Ecto neural progenitor cell (in vitro differentiated cells): Measurements from ENCODE around the gene CD63.

Experiments used
- DNase-seq: peaks from one replicate; pipeline ENCODE4 v3.0.0-alpha.2; 2018; ENCODE audit warnings: low spot score

The CD63 gene

GRCh38 chr12:55720894-55721444, 7.8 kb downstream of the CD63 start:
- DNase-seq, result peak; percentile 65

GRCh38 chr12:55720071-55720564, 8.7 kb downstream of the CD63 start, which contains the start of gene RDH5:
Gene RDH5 (plus strand): TSS chr12:55720393. CDS start chr12:55721185, 792 bp downstream.
- no peak for DNase-seq

DNA sequence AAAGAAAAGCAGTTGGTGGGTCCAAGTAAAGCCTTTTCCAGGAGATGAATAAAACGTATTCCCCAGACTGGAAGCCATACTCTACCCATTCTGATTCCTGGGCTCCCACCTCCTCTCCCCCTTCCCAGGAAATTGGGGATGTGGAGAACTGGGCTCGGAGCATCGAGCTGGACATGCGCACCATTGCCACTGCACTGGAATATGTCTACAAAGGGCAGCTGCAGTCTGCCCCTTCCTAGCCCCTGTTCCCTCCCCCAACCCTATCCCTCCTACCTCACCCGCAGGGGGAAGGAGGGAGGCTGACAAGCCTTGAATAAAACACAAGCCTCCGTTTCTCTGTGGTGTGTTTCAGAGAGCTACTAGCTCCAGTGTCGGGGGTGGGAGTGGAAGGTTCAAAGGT, 9.4 kb downstream of the CD63 start:
- DNase-seq, result no peak

DNA sequence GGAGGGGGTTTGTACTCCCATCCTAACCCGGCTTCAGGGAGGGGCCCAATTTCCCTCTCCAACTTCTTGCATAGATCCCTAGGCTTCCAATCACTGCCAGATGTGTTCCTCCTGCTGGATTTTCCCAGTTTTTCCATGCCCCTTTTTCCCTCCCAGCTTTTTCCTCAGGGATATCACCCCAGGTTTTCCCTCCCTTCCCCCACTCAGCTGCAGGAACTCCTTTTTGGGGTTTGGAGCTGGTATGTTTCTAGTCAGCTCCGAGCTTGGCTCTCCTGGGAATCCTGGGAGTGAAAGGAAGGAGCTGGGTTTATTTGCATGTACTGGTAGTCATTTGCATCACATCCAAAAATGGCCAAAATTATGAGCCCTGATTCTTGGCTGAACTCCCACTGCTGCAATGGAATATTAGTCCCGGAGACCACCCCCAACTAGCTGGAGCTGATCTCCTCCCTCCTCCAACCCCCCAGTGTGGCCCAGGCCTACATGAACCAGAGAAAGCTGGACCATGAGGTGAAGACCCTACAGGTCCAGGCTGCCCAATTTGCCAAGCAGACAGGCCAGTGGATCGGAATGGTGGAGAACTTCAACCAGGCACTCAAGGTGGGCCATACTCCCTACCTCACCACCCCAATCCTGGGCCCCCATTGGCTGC, 10.1 kb downstream of the CD63 start:
- DNase-seq, result no peak

- DNase-seq, result peak; percentile 69
These were observed 10.8 kb downstream of the CD63 start for GRCh38 chr12:55718015-55718414.

GRCh38 chr12:55717011-55718007, 11.5 kb downstream of the CD63 start:
- no peak for DNase-seq

- no peak for DNase-seq
These were observed 12.2 kb downstream of the CD63 start for GRCh38 chr12:55716582-55716957.

- DNase-seq, result peak; percentile 98
These were observed 12.8 kb downstream of the CD63 start, which contains the start of gene BLOC1S1 for GRCh38 chr12:55715833-55716581. Gene BLOC1S1 (plus strand): TSS chr12:55716046. CDS start chr12:55716052, 6 bp downstream.

DNA sequence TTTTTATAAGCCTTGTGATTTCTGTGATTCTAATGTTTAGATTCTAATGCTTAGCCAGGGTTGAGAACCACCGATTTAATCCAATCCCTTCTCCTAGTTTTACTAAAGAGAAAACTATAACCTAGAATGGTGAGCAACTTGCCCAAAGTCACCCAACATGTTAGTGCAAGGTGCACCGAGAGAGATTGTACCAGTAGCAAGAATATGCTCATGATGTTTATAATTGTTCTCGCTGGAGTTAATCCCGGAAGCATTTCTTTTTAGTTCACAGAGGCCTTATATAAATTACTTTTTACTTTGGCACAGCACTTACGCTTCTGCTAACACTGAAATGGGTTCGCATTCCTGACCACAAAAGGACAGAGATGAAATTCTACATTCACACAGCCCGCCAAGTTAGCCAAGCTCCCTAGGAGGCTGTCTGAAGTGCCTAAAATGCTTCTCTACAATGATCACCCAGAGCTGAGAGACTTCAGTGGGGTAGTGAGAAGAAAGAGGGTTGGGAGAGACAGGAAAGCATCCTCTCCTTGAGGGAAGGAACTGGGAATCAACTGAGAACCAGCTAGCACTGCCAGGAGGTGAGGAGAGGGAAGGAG, 13.5 kb downstream of the CD63 start:
- DNase-seq, result no peak

- DNase-seq, result no peak
These were observed 15.1 kb downstream of the CD63 start for GRCh38 chr12:55713721-55714120.

DNA sequence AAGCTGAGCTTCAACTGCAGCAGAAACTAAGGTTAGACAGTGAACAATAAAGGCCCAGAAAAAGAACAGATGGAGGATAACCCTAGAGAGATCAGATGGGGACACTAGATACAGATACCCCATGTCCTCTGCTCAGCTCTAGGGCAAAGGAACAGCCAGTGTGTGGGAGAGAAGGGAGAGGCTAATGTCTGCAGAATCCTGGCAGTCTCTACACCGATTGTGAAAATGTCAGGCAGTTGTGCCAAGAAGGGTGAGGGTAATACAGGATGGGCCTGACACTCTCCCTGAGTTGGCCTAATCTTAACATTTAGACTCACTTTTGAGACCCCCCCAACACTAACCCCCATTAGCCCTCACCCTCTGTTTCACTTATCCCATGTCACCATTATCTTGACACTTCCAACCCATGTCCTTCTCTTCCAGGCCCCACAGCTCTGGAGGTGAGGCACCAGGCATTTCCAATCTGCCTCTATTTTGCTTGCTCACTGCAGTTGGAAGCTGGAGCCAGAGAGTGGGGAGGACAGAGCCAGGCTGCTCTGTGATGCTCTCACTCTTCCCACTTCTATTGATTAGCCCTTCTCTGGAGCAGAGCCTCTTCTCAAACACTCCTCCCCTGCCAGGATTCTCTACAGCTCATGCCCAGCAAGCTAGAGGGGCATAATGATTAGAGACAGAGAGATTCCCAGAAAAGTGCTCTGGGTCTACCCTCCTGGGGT, 16.0 kb downstream of the CD63 start:
- DNase-seq, result no peak

GRCh38 chr12:55711786-55712553, 16.8 kb downstream of the CD63 start:
- no peak for DNase-seq

DNA sequence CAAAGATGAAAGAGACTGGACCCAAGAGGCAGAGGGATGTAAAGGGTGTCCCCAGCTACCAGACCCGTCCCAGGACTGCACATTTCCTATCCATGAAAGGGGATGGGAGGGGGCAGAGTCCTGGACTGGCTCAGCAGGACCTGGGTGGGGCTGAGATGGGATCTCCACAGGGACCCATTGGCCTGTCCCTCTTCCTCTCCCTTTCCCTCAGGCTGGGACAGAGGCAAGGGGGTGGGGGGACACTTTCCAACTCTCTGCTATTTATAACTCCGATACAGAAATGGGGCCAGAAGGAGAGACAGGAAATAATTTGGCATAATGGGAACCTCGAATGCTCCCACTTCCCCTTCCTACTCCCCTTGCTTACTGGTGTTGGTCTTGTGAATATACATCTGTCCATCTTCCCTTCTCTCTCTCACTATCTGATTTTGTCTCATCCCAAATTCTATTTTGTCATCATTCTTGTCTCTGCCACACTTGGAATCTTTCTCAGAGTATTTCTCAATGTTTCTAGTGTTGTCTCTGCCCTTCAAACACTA, 20.0 kb downstream of the CD63 start:
- DNase-seq, result no peak

DNA sequence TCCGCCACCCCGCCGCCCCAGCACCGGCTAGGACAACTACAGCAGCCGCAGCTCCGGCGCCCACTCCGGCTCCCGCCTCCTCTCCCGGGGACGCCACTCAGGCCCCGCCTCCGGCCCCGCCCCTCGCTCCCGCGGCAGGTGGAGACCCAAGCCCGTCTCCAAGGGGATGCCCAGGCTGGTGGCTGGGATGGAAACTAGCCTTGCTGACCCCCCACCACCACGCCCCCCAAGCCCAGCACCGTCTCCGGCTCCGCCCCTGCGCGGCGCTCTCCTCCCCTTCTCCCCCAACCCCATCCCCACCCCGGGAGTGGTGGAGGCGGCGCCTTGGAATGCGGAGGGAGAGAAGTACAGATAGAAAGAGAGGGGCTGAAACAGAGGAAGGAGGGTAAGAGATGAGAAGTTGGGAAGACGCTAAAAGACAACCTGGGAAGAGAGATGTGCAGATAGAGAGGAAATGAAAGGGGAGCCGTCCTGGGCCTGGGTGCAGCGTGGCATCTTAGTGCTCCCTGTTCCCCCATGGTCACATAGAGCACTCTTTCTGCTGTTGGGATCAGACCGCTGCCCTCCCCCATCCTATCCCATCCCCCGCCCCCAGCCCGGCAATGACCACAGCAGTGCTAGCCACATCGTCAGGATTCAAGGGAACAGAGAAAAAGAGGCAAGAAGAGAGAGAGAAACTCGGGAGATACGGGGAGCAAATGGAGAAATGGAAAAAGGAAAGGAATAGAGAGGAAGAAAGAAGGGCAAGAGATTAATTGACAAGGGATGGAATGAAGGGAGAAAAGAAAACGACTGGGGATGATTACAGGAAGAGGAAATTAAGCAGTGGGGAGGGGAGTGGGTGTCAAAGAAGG, 20.7 kb downstream of the CD63 start, which contains the start of gene ITGA7:
ITGA7 (minus strand) TSS at position 64 of the 854 bp plus-strand sequence. CDS start 222 bp downstream, outside the sequence.
- DNase-seq, result peak; percentile 99

DNA sequence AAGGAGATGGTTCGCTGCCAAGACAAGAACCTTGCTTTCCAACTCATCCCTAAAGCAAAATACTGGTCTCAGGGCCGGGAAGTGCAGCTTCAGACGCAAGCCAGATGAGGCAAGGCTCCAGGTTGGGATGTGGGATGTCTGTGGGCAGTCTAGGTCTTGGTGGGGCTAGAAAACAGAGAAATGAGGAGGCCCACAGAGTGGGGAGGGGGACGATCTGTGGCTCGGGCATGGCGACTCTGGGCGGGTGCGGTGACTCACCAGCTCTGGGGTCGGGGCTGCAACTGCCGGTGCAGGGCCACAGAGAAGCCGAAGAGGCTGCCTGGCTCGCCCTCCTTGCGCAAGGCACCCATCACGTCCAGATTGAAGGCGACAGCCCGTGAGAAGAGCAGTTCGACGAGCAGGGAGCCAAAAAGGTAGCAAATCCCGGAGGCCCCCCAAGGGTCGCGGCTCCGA, 21.6 kb downstream of the CD63 start:
- no peak for DNase-seq

DNA sequence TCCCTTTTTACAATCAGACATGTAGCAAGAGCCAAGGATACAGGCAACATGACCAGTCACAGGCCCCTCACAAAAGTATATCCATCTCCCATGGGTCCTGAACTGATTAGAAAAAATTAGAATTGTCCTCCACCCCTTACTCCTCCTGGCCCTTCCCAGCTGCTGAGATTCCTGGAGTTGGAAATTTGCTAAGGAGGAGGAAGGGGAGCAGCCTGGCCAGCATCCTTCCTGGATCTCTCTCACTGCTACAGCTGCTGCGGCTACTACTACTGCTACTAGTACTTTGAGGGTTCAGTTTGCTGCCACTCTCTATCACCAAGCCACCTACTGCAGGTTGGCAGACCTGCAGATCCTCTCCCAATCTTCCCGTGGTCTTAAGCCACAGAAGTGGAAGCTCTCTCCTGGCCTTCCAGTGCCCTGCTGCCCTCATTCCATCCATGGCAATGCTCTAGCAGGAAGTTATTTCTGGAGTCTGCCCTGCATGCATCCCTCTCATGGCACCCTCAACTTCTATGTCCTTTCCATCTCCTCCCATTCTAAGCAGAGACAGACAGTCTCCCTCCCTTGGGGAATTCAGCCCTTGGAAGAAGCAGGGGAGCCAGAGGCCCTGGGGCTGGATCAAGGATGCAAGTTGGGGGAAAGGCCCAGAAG, 22.1 kb downstream of the CD63 start:
- DNase-seq, result no peak

DNA sequence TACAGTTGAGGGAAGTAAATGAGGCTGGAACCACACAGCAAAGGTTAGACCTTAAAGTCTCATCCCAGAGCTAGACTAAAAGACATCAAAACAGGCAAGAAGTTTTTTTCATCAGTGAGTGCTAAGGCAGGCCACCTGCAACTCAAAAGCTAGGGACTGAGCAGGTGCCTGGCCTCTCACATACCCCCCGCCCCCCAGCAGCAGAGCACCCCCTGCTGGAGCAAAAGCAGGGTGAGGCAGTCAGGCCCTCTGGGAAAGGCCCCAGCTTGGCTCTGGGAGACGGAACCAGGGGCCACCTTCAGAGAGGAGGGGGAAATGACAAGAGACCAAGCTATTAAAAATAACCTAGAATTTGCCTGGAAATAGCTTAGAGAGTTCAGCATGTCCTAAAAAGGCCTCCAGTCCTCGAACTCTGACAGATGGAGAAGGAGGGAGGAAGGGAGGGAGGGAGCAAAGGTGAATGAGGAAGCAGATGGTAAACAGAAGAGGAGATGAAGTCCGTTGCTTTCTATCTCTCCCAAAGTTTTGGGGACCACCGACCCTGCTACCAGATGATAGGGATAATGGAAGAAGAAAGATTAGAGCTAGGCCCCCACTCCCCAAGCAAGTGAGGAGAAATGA, 22.9 kb downstream of the CD63 start:
- DNase-seq, result no peak
